Ishikawa (cell line): ENCODE measurements around the gene CNTNAP2.

ENCODE experiments used
- EGR1 ChIP-seq: IDR thresholded peaks from 2 replicates; pipeline ENCODE4 v1.6.1; 2012
- FOXM1 ChIP-seq: IDR thresholded peaks from 2 replicates; pipeline ENCODE4 v1.6.1; 2012; ENCODE audit warnings: low read depth, borderline replicate concordance
- MAX ChIP-seq: IDR thresholded peaks from 2 replicates; pipeline ENCODE4 v1.6.1; 2012
- NFIC ChIP-seq: IDR thresholded peaks from 2 replicates; pipeline ENCODE4 v1.6.1; 2012
- RAD21 ChIP-seq: IDR thresholded peaks from 2 replicates; pipeline ENCODE4 v1.6.1; 2012; ENCODE audit warnings: low read depth
- TAF1 ChIP-seq: IDR thresholded peaks from 2 replicates; pipeline ENCODE4 v1.6.1; 2012; ENCODE audit warnings: low read depth, mild to moderate bottlenecking
- YY1 ChIP-seq: IDR thresholded peaks from 2 replicates; pipeline ENCODE4 v1.6.1; 2012; ENCODE audit warnings: low read depth
- ZBTB7A ChIP-seq: IDR thresholded peaks from 2 replicates; pipeline ENCODE4 v1.6.1; 2012; ENCODE audit warnings: low read depth

DNA sequence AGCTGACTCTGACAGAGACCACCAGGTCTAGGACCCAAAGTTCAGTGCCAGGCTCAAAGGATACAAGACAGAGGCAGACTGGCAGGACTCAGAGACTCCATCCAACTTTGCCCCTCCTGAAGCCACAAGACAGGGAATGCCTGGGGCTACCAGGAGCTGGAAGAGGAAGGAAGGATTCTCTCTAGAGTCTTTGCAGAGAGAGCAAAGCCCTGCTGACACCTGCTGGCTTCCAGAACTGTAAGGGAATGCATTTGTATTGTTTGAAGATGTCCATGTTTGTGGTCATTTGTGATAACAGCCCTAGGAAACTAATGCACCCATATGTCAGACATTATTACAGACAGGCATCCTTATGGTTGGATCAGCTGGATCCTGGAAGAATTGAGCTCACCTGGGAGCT lies 2341.7 kb downstream of the CNTNAP2 start:
- TF ChIP-seq NFIC, result no peak
- TF ChIP-seq ZBTB7A, result no peak
- TF ChIP-seq FOXM1, result no peak
- TF ChIP-seq YY1, result no peak
- TF ChIP-seq RAD21, result no peak
- TF ChIP-seq MAX, result no peak
- TF ChIP-seq TAF1, result no peak
- TF ChIP-seq EGR1, result no peak
